ENCODE data around the gene FSIP2.

DNA sequence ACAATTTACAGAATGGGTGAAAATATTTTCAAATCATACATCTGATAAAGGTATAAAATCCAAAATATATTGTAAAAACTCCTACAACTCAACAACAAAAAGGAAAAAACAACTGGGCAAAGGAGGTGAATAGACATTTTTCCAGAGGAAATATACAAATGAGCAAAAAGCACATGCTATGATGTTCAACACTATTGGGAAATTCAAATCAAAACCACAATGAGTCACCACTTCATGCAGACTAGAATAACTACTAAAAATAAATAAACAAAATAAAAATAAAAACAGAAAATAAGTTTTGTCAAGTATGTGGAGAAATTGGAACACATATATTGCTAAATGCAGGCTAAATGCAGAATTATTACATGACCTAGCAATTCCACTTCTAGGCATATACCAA lies 120.9 kb downstream of the FSIP2 start:
- TF ChIP-seq, protein P1, sequence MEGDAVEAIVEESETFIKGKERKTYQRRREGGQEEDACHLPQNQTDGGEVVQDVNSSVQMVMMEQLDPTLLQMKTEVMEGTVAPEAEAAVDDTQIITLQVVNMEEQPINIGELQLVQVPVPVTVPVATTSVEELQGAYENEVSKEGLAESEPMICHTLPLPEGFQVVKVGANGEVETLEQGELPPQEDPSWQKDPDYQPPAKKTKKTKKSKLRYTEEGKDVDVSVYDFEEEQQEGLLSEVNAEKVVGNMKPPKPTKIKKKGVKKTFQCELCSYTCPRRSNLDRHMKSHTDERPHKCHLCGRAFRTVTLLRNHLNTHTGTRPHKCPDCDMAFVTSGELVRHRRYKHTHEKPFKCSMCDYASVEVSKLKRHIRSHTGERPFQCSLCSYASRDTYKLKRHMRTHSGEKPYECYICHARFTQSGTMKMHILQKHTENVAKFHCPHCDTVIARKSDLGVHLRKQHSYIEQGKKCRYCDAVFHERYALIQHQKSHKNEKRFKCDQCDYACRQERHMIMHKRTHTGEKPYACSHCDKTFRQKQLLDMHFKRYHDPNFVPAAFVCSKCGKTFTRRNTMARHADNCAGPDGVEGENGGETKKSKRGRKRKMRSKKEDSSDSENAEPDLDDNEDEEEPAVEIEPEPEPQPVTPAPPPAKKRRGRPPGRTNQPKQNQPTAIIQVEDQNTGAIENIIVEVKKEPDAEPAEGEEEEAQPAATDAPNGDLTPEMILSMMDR (IDR thresholded peaks at IDR 0.05): no peak
- TF ChIP-seq ZFX (IDR thresholded peaks at IDR 0.05; ENCODE audit: borderline replicate concordance): no peak

Data from 22Rv1 (cell line).